NT2/D1 (cell line): ENCODE data around the gene ERLEC1.

ENCODE experiments used
- SUZ12 ChIP-seq: IDR thresholded peaks from 2 replicates; pipeline ENCODE4 v1.6.1; 2011; ENCODE audit not compliant: insufficient read length, insufficient read depth; ENCODE audit errors: extremely low read depth
- YY1 ChIP-seq: IDR thresholded peaks from 2 replicates; pipeline ENCODE4 v1.6.1; 2011; ENCODE audit not compliant: insufficient read length, insufficient read depth
- ZNF274 ChIP-seq: IDR thresholded peaks from 2 replicates; pipeline ENCODE4 v1.6.1; 2011; ENCODE audit warnings: mild to moderate bottlenecking, low read depth, low read length

DNA sequence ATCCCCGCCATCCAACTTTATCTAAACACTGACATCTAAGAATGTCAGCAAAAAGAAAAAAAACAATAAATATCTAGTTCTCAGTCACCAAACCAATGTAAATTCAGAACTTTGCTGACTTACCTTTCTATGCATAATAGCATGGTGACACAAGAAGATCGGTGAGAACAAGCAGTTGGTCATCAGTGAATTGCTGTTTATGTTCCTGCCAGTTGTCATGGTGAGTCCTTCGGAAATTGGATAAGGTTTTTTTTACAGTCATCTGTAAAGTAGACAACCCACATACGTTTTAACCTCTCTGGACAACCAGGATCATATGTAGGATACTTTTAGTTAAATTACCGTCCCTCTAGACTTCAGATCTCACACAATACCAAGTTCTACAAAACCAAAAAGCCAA lies 79.1 kb downstream of the ERLEC1 start:
- TF ChIP-seq YY1 (no peak), ZNF274 (no peak), SUZ12 (no peak)
